Chondrocyte (in vitro differentiated cells): ENCODE results near the gene COX8A. TPM values are rescaled to one million over a fixed set of nuclear protein-coding genes. Genes with fewer than 3 reads are reported as not detected.

Experiments used
- DNase-seq: peaks from one replicate; pipeline ENCODE4 v3.0.0; 2021; ENCODE audit warnings: mixed read lengths, low spot score
- H3K27ac Mint-ChIP-seq: one replicate; pipeline ENCODE4 v1.8.0; 2021; ENCODE audit warnings: mild to moderate bottlenecking, moderate library complexity, mixed read lengths; ENCODE audit not compliant: unreplicated experiment
- H3K27me3 Mint-ChIP-seq: 2 replicates; pipeline ENCODE4 v1.8.0; 2021; ENCODE audit warnings: low read depth, mixed read lengths
- H3K36me3 Mint-ChIP-seq: 2 replicates; pipeline ENCODE4 v1.8.0; 2021; ENCODE audit warnings: low read depth, mixed read lengths
- H3K4me1 Mint-ChIP-seq: 2 replicates; pipeline ENCODE4 v1.8.0; 2021; ENCODE audit warnings: low read depth, mild to moderate bottlenecking, mixed read lengths
- H3K4me3 Mint-ChIP-seq: one replicate; pipeline ENCODE4 v1.8.0; 2021; ENCODE audit warnings: mild to moderate bottlenecking, moderate library complexity, mixed read lengths; ENCODE audit not compliant: unreplicated experiment
- H3K9me3 Mint-ChIP-seq: 2 replicates; pipeline ENCODE4 v1.8.0; 2021; ENCODE audit warnings: low read depth, mixed read lengths
- total RNA-seq: library from RNA; stranded (reverse); gene quantifications from 3 replicates; pipeline ENCODE4 v1.2.1, GENCODE V29; 2021
- TF ChIP-seq, protein P1 (sequence below): fragments of 200-600 bp; sonication (generic); IDR thresholded peaks from 2 replicates; pipeline ENCODE4 v1.5.0; 2021; ENCODE audit warnings: antibody characterized with exemption, mild to moderate bottlenecking, moderate library complexity

The COX8A gene
- total RNA-seq, 1 donor from 2014 or later = 245 TPM

- Mint-ChIP-seq H3K27me3 (no peaks in the 10 kb centered on the region), H3K4me1 (no peaks in the 10 kb centered on the region), H3K27ac (no peak overlapping the region), H3K9me3 (no peaks in the 10 kb centered on the region), H3K4me3 (no peak overlapping the region), H3K36me3 (no peaks in the 10 kb centered on the region)
- no peak for DNase-seq
- TF ChIP-seq, protein P1, sequence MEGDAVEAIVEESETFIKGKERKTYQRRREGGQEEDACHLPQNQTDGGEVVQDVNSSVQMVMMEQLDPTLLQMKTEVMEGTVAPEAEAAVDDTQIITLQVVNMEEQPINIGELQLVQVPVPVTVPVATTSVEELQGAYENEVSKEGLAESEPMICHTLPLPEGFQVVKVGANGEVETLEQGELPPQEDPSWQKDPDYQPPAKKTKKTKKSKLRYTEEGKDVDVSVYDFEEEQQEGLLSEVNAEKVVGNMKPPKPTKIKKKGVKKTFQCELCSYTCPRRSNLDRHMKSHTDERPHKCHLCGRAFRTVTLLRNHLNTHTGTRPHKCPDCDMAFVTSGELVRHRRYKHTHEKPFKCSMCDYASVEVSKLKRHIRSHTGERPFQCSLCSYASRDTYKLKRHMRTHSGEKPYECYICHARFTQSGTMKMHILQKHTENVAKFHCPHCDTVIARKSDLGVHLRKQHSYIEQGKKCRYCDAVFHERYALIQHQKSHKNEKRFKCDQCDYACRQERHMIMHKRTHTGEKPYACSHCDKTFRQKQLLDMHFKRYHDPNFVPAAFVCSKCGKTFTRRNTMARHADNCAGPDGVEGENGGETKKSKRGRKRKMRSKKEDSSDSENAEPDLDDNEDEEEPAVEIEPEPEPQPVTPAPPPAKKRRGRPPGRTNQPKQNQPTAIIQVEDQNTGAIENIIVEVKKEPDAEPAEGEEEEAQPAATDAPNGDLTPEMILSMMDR = no peak
Measured at GRCh38 chr11:64013141-64013896, 38.9 kb downstream of the COX8A start.

GRCh38 chr11:64014356-64014755 lies 39.9 kb downstream of the COX8A start:
- Mint-ChIP-seq H3K27ac (no peak overlapping the region), H3K27me3 (no peaks in the 10 kb centered on the region), H3K4me1 (no peaks in the 10 kb centered on the region), H3K36me3 (no peaks in the 10 kb centered on the region), H3K9me3 (no peaks in the 10 kb centered on the region), H3K4me3 (no peak overlapping the region)
- DNase-seq = no peak
- TF ChIP-seq, protein P1 = no peak

DNA sequence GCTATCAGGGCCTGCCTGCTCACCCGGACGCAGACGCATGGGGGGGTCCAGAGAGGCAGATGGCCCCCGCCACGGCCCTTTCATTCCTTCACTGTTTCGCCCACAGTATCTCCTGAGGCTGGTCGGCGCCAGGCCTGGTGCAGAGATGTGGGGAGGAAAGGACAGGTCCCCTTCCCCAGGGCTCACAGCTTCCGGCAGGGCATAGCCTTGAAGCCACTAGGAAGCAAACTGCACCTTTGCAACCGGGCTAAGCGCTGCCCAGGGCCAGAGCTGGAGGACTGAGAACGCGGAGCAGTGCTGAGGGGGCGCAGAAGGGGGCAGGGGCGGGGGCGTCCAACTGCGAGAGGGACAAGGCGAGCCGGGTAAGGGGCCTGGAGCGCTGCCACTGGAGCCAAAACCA lies 41.1 kb downstream of the COX8A start:
- DNase-seq = no peak
- H3K4me3 Mint-ChIP-seq = no peak overlapping the region
- H3K4me1 Mint-ChIP-seq = no peaks in the 10 kb centered on the region
- H3K27me3 Mint-ChIP-seq = peaks cover 3% of the 10 kb centered on the region
- no peak overlapping the region for H3K27ac Mint-ChIP-seq
- H3K9me3 Mint-ChIP-seq = no peaks in the 10 kb centered on the region
- H3K36me3 Mint-ChIP-seq = no peaks in the 10 kb centered on the region
- TF ChIP-seq, protein P1 = no peak

DNA sequence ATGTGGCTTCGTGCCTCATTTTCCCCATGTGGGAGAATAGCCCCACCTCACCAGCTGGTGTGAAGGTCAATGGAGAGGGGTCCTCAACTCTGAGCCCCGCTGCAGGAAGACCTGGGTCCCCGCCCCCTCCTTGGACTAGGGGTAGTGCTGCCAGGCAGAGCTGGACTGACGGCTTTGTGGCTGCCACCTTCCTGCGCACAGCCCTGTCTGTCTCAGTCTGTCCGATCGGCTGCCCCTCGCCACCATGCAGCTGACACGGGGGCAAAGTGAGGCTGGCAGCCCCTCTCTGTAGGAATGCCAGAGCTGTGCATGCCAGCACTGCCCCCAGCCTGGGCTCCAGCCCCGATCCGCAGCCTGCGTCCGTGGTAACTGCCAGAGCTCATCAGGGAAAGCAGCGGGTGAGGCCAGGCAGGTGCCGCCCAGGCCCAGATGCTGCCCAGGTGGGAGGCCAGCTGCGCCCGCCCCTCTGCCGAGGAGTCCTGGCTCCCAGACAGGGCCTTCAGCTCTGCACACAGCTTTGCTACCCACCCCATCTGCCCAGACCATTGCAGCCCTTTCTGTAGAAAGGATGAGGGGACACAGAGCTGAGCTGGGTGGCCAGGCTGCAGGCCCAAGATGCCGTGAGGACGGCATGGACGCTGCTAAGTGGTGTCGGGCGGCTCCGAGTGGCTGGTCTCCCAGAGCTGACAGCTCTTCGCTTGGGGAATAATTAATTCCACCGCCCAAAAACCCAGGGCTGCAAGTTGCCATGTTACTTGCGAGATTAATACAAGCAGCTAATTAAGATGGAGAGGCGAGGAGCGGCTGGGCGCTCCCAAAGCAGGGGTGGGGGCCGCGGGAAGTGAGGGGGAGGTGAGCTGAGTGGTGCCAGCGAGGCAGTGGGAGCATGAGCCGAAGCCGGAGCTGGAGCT lies 41.8 kb downstream of the COX8A start:
- no peaks in the 10 kb centered on the region for H3K36me3 Mint-ChIP-seq
- peaks cover 4% of the 10 kb centered on the region for H3K27me3 Mint-ChIP-seq
- H3K27ac Mint-ChIP-seq = no peak overlapping the region
- no peaks in the 10 kb centered on the region for H3K4me1 Mint-ChIP-seq
- no peak for DNase-seq
- H3K9me3 Mint-ChIP-seq = no peaks in the 10 kb centered on the region
- TF ChIP-seq, protein P1 = no peak
- no peak overlapping the region for H3K4me3 Mint-ChIP-seq

DNA sequence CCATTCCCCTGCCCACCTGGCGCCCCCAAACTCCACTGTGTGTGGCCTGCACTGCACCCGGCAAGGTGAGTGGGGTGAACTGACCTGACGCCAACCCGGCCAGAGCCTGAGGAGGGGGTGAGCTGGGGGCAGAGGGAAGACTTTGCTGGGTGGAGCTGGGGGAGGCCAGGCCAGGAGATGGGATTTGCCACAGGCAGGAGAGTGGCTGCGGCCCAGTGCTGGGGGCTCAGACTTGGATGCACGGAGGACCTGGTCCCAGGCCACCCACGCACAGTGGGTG lies 43.5 kb downstream of the COX8A start:
- TF ChIP-seq, protein P1 = no peak
- Mint-ChIP-seq H3K9me3 (no peaks in the 10 kb centered on the region), H3K27me3 (peaks cover 6% of the 10 kb centered on the region), H3K27ac (no peak overlapping the region), H3K36me3 (no peaks in the 10 kb centered on the region), H3K4me1 (peaks cover 3% of the 10 kb centered on the region), H3K4me3 (no peak overlapping the region)
- DNase-seq = no peak
